Muscle of leg (tissue), 9 donors: ENCODE data around the gene RNF157. TPM values are rescaled to one million over a fixed set of nuclear protein-coding genes. Genes with fewer than 3 reads are reported as not detected.

Source experiments
- polyA plus RNA-seq, 8 donors: library from polyadenylated mRNA; unstranded; fragments of 120-200 nt; gene quantifications; one replicate each; pipeline versions ENCODE4 v1.2.1 to v1.2.3, GENCODE V29; 2013; ENCODE audit warnings: inconsistent platforms in 1 of 8, low replicate concordance in 1 of 8; ENCODE audit not compliant: insufficient read length in 8 of 8, insufficient read depth in 1 of 8
- total RNA-seq: library from RNA; stranded (reverse); fragments of 120-200 nt; gene quantifications from one replicate; pipeline ENCODE4 v1.2.4, GENCODE V29; 2013

RNF157 gene
- total and polyA plus RNA-seq, 9 donors, result 5.5 to 11.1 (median 10.0) TPM

Other genes starting within 250 kb of the RNF157 start
- 7.7 TPM for gene CDK3, start 239.6 kb downstream of the RNF157 start, total RNA-seq
- 1 to 10 TPM; 3.6 to 8.6 (median 6.7) TPM for gene CDK3, start 239.6 kb downstream of the RNF157 start, polyA plus RNA-seq
- gene EVPL, start 213.2 kb downstream of the RNF157 start, total RNA-seq, result not detected
- 10 to 100 TPM in 1 of 8 donors, 1 to 10 TPM in 2, under 1 TPM in 5; 0.03 to 12.9 (median 0.45) TPM for gene EVPL, start 213.2 kb downstream of the RNF157 start, polyA plus RNA-seq
- 25.0 TPM for gene SRP68, start 168.0 kb downstream of the RNF157 start, total RNA-seq
- gene SRP68, start 168.0 kb downstream of the RNF157 start, polyA plus RNA-seq, result 100 to 1,000 TPM in 2 of 8 donors, 10 to 100 TPM in 6; 72.6 to 110 (median 93.8) TPM
- not detected for gene GALR2, start 165.7 kb downstream of the RNF157 start, total RNA-seq
- gene GALR2, start 165.7 kb downstream of the RNF157 start, polyA plus RNA-seq, result under 1 TPM in 1 of 8 donors, not detected in 7; 0.16 TPM
- 0.04 TPM for gene ZACN, start 161.3 kb downstream of the RNF157 start, total RNA-seq
- gene ZACN, start 161.3 kb downstream of the RNF157 start, polyA plus RNA-seq, result 10 to 100 TPM; 11.2 to 18.9 (median 15.3) TPM
- 87.6 TPM for gene EXOC7, start 136.7 kb downstream of the RNF157 start, total RNA-seq
- gene EXOC7, start 136.7 kb downstream of the RNF157 start, polyA plus RNA-seq, result 10 to 100 TPM; 62.3 to 87.7 (median 76.3) TPM
- gene FOXJ1, start 99.2 kb downstream of the RNF157 start, total RNA-seq, result 0.09 TPM
- 1 to 10 TPM in 1 of 8 donors, under 1 TPM in 7; 0.05 to 1.1 (median 0.13) TPM for gene FOXJ1, start 99.2 kb downstream of the RNF157 start, polyA plus RNA-seq
- gene UBALD2, start 24.9 kb upstream of the RNF157 start, total RNA-seq, result 10.8 TPM
- gene UBALD2, start 24.9 kb upstream of the RNF157 start, polyA plus RNA-seq, result 10 to 100 TPM; 13.2 to 27.3 (median 18.4) TPM
- 2.1 TPM for gene QRICH2, start 67.8 kb upstream of the RNF157 start, total RNA-seq
- gene QRICH2, start 67.8 kb upstream of the RNF157 start, polyA plus RNA-seq, result 1 to 10 TPM; 3.0 to 4.7 (median 3.9) TPM
- 20.7 TPM for gene PRPSAP1, start 113.4 kb upstream of the RNF157 start, total RNA-seq
- gene PRPSAP1, start 113.4 kb upstream of the RNF157 start, polyA plus RNA-seq, result 10 to 100 TPM; 28.2 to 40.4 (median 34.0) TPM
- gene SPHK1, start 144.1 kb upstream of the RNF157 start, total RNA-seq, result 1.7 TPM
- 1 to 10 TPM; 1.6 to 2.8 (median 2.4) TPM for gene SPHK1, start 144.1 kb upstream of the RNF157 start, polyA plus RNA-seq
- gene UBE2O, start 212.7 kb upstream of the RNF157 start, total RNA-seq, result 11.1 TPM
- 10 to 100 TPM; 13.9 to 20.4 (median 17.2) TPM for gene UBE2O, start 212.7 kb upstream of the RNF157 start, polyA plus RNA-seq
- gene AANAT, start 227.1 kb upstream of the RNF157 start, total RNA-seq, result 0.22 TPM
- under 1 TPM in 5 of 8 donors, not detected in 3; 0.18 to 0.87 (median 0.34) TPM for gene AANAT, start 227.1 kb upstream of the RNF157 start, polyA plus RNA-seq